ENCODE measurements around the gene PLXNB1.
"Not testable (repeated sequence)": the region's sequence is repeated elsewhere in the genome, so short reads cannot be mapped to it uniquely, and the experiment has no call there.

Gene PLXNB1

GRCh38 chr3:48429960-48430707 lies at the start of gene PLXNB1:
TSS of gene PLXNB1 (minus strand) at chr3:48430086. CDS start at chr3:48424611, 5,475 bp downstream.
- peak; percentile 65 for DNase-seq

GRCh38 chr3:48478626-48479555 lies 49.0 kb upstream of the PLXNB1 start:
- DNase-seq = no peak

GRCh38 chr3:48477959-48478520 lies 48.2 kb upstream of the PLXNB1 start:
- no peak for DNase-seq

GRCh38 chr3:48476426-48477053 lies 46.7 kb upstream of the PLXNB1 start:
- DNase-seq = no peak

- no peak for DNase-seq
These were observed 45.3 kb upstream of the PLXNB1 start for GRCh38 chr3:48475188-48475587.

GRCh38 chr3:48474619-48475018 lies 44.7 kb upstream of the PLXNB1 start:
- DNase-seq = no peak

- DNase-seq = not testable (repeated sequence)
These were observed 44.1 kb upstream of the PLXNB1 start for GRCh38 chr3:48474031-48474430.

GRCh38 chr3:48473617-48473952 lies 43.7 kb upstream of the PLXNB1 start:
- peak; percentile 44 for DNase-seq

GRCh38 chr3:48472923-48473616 lies 43.2 kb upstream of the PLXNB1 start:
- DNase-seq = peak; percentile 54

GRCh38 chr3:48472673-48472922 lies 42.7 kb upstream of the PLXNB1 start:
- no peak for DNase-seq

- DNase-seq = no peak
These were observed 40.4 kb upstream of the PLXNB1 start for GRCh38 chr3:48470286-48470685.

- DNase-seq = no peak
These were observed 39.4 kb upstream of the PLXNB1 start for GRCh38 chr3:48469046-48469915.

- DNase-seq = no peak
These were observed 38.4 kb upstream of the PLXNB1 start for GRCh38 chr3:48468329-48468731.

- DNase-seq = no peak
These were observed 37.8 kb upstream of the PLXNB1 start for GRCh38 chr3:48467473-48468267.

GRCh38 chr3:48467110-48467454 lies 37.2 kb upstream of the PLXNB1 start:
- DNase-seq = no peak

GRCh38 chr3:48466386-48467109 lies 36.7 kb upstream of the PLXNB1 start:
- DNase-seq = no peak

- peak; percentile 86 for DNase-seq
These were observed 35.9 kb upstream of the PLXNB1 start for GRCh38 chr3:48465531-48466378.

GRCh38 chr3:48465237-48465530 lies 35.3 kb upstream of the PLXNB1 start:
- DNase-seq = no peak

GRCh38 chr3:48464713-48465221 lies 34.9 kb upstream of the PLXNB1 start:
- no peak for DNase-seq

All from SHP77 treated with DMSO at 0.1 percent for 48 hours (cell line).